Osteocyte (in vitro differentiated cells): ENCODE measurements around the gene GTF2IRD2. TPM values are rescaled to one million over a fixed set of nuclear protein-coding genes. Genes with fewer than 3 reads are reported as not detected.

ENCODE experiments used
- total RNA-seq: library from RNA; stranded (reverse); gene quantifications from 2 replicates; pipeline ENCODE4 v1.2.1, GENCODE V29; 2021

GTF2IRD2 gene
- total RNA-seq, 1 donor from 2014 or later: 27.6 TPM

Other genes starting within 250 kb of the GTF2IRD2 start
- 236 and 247 TPM in 2 replicates for gene GTF2I, start 193.9 kb downstream of the GTF2IRD2 start, total RNA-seq
- not detected in 2 replicates for gene NCF1, start 77.6 kb downstream of the GTF2IRD2 start, total RNA-seq
- 23.7 and 25.4 TPM in 2 replicates for gene CASTOR2, start 113.1 kb upstream of the GTF2IRD2 start, total RNA-seq
- 38.4 and 38.7 TPM in 2 replicates for gene RCC1L, start 222.2 kb upstream of the GTF2IRD2 start, total RNA-seq
- gene GTF2IRD2B, start 241.0 kb upstream of the GTF2IRD2 start, total RNA-seq: 34.6 and 44.2 TPM in 2 replicates